GM12878 (cell line): ENCODE data around the gene PLEKHM3.

ENCODE experiments used
- PKNOX1 ChIP-seq: fragments of 450-650 bp; IDR thresholded peaks from 2 replicates; pipeline ENCODE4 v1.6.1; 2016; ENCODE audit warnings: mild to moderate bottlenecking
- SIN3A ChIP-seq: IDR thresholded peaks from 2 replicates; pipeline ENCODE4 v1.6.1; 2012; ENCODE audit warnings: low read depth, low read length, improper control_type of control experiment
- SMAD1 ChIP-seq: fragments of 450-650 bp; IDR thresholded peaks from 2 replicates; pipeline ENCODE4 v1.6.1; 2018; ENCODE audit warnings: mild to moderate bottlenecking, low read depth; ENCODE audit not compliant: partially characterized antibody

DNA sequence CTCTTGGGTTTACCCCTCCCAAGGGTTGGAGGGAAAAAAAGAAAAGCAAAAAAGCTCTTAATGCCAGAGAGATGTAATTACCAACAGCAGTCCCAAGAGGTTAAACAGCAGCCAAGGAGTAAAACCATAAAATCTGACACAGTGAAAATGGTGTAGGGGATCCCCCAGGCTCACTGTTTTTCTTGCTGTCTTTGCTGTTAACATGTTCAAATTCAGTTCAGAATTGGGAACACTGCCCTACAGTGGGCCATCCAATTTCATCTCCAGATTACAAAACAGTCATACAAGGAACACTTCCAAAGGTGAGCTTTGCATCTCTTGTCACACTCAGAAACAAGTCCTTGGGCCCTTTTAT, 54.5 kb downstream of the PLEKHM3 start:
- TF ChIP-seq PKNOX1 (no peak), SMAD1 (no peak), SIN3A (no peak)
